SH-SY5Y (cell line): ENCODE measurements around the gene PTPRM.

Experiments used
- GATA2 ChIP-seq: IDR thresholded peaks from 2 replicates; pipeline ENCODE4 v1.6.1; 2011; ENCODE audit warnings: mild to moderate bottlenecking, low read depth, low read length
- GATA3 ChIP-seq: IDR thresholded peaks from 2 replicates; pipeline ENCODE4 v1.6.1; 2011; ENCODE audit warnings: low read depth, mild to moderate bottlenecking, low read length, moderate library complexity

- no peak for TF ChIP-seq GATA3
- TF ChIP-seq GATA2, result no peak
Observed at GRCh38 chr18:8030201-8030600, 463.1 kb downstream of the PTPRM start.
